GM23338 (cell line): ENCODE measurements around the gene RAVER1. TPM values are rescaled to one million over a fixed set of nuclear protein-coding genes. Genes with fewer than 3 reads are reported as not detected.

Experiments used
- ATAC-seq: fragments of 200-7000 bp; cut with Tn5 transposase; 3 replicates; pipeline ENCODE4 v1.9.1; 2020
- DNase-seq: peaks from one replicate; pipeline ENCODE4 v3.0.0-alpha.2; 2015; ENCODE audit warnings: low spot score
- H2AFZ ChIP-seq: fragments of 200-600 bp; sonication (generic); 2 replicates; pipeline ENCODE4 v1.8.0; 2016; ENCODE audit warnings: antibody characterized with exemption, mild to moderate bottlenecking, moderate library complexity
- H3F3A ChIP-seq: fragments of 200-600 bp; sonication (generic); replicated peaks from 2 replicates; pipeline ENCODE4 v1.8.0; 2017; ENCODE audit warnings: antibody characterized with exemption, mixed run types, low read depth
- H3K27ac ChIP-seq: fragments of 200-600 bp; sonication (generic); 2 replicates; pipeline ENCODE4 v1.6.1; 2016; ENCODE audit warnings: low read depth
- H3K27me3 ChIP-seq: fragments of 200-600 bp; sonication (generic); 2 replicates; pipeline ENCODE4 v1.8.0; 2016; ENCODE audit warnings: mild to moderate bottlenecking, mixed run types, moderate library complexity; ENCODE audit not compliant: insufficient read depth
- H3K36me3 ChIP-seq: fragments of 200-600 bp; sonication (generic); 2 replicates; pipeline ENCODE4 v1.8.0; 2016; ENCODE audit warnings: mild to moderate bottlenecking; ENCODE audit not compliant: insufficient read depth
- H3K4me1 ChIP-seq: fragments of 200-600 bp; sonication (generic); 2 replicates; pipeline ENCODE4 v1.8.0; 2016; ENCODE audit warnings: mild to moderate bottlenecking, moderate library complexity; ENCODE audit not compliant: insufficient read depth
- H3K4me2 ChIP-seq: fragments of 200-600 bp; sonication (generic); 2 replicates; pipeline ENCODE4 v1.7.1; 2017; ENCODE audit warnings: mixed run types
- H3K4me3 ChIP-seq: fragments of 200-600 bp; sonication (generic); 2 replicates; pipeline ENCODE4 v1.6.1; 2016; ENCODE audit warnings: mixed run types
- H3K79me2 ChIP-seq: fragments of 200-600 bp; sonication (generic); replicated peaks from 2 replicates; pipeline ENCODE4 v1.8.0; 2017; ENCODE audit warnings: mild to moderate bottlenecking; ENCODE audit not compliant: insufficient read depth
- H3K9me2 ChIP-seq: fragments of 200-600 bp; sonication (generic); 2 replicates; pipeline ENCODE4 v1.8.0; 2017; ENCODE audit not compliant: insufficient read depth
- H4K20me1 ChIP-seq: fragments of 200-600 bp; sonication (generic); replicated peaks from 2 replicates; pipeline ENCODE4 v1.8.0; 2017; ENCODE audit warnings: mild to moderate bottlenecking; ENCODE audit not compliant: insufficient read depth
- H3K27ac Mint-ChIP-seq: 2 replicates; pipeline ENCODE4 v1.8.0; 2020; ENCODE audit warnings: inconsistent platforms, mild to moderate bottlenecking, moderate library complexity, mixed read lengths
- H3K27me3 Mint-ChIP-seq: 3 replicates; pipeline ENCODE4 v1.8.0; 2022; ENCODE audit warnings: low read depth, mild to moderate bottlenecking, moderate library complexity, mixed read lengths, inconsistent platforms; ENCODE audit not compliant: insufficient read depth, poor library complexity
- H3K36me3 Mint-ChIP-seq: 3 replicates; pipeline ENCODE4 v1.8.0; 2021; ENCODE audit warnings: low read depth, mild to moderate bottlenecking, inconsistent platforms, moderate library complexity, mixed read lengths
- H3K4me1 Mint-ChIP-seq: 3 replicates; pipeline ENCODE4 v1.8.0; 2020; ENCODE audit warnings: mild to moderate bottlenecking, inconsistent platforms, mixed read lengths
- H3K4me3 Mint-ChIP-seq: 3 replicates; pipeline ENCODE4 v1.8.0; 2021; ENCODE audit warnings: moderate library complexity, mild to moderate bottlenecking, inconsistent platforms, mixed read lengths
- H3K9me3 Mint-ChIP-seq: 3 replicates; pipeline ENCODE4 v1.8.0; 2020; ENCODE audit warnings: moderate library complexity, mild to moderate bottlenecking, inconsistent platforms, mixed read lengths
- CREB1 ChIP-seq: fragments of 250-450 bp; sonication (Bioruptor Pico); IDR thresholded peaks from 2 replicates; pipeline ENCODE4 v1.5.0; 2020; ENCODE audit warnings: low read depth, mild to moderate bottlenecking, moderate library complexity
- EZH2 ChIP-seq: fragments of 200-600 bp; sonication (generic); IDR thresholded peaks from one replicate; pipeline ENCODE4 v1.8.0; 2017; ENCODE audit warnings: antibody characterized with exemption, mild to moderate bottlenecking, low read depth; ENCODE audit not compliant: unreplicated experiment
- EZH2phosphoT487 ChIP-seq: fragments of 200-600 bp; sonication (generic); IDR thresholded peaks from one replicate; pipeline ENCODE4 v1.8.1; 2018; ENCODE audit warnings: antibody characterized with exemption; ENCODE audit not compliant: unreplicated experiment
- NANOG ChIP-seq: IDR thresholded peaks from 2 replicates; pipeline ENCODE4 v1.6.1; 2016; ENCODE audit warnings: antibody characterized with exemption, borderline replicate concordance
- POLR2AphosphoS5 ChIP-seq: IDR thresholded peaks from 2 replicates; pipeline ENCODE4 v1.6.1; 2016; ENCODE audit warnings: antibody characterized with exemption, low read depth
- ZNF114 ChIP-seq: fragments of 250-450 bp; sonication (Bioruptor Pico); IDR thresholded peaks from 2 replicates; pipeline ENCODE4 v1.5.0; 2020; ENCODE audit warnings: mild to moderate bottlenecking, moderate library complexity
- ZNF331 ChIP-seq: fragments of 250-450 bp; sonication (Bioruptor Pico); IDR thresholded peaks from 2 replicates; pipeline ENCODE4 v1.5.0; 2020; ENCODE audit warnings: low read depth, mild to moderate bottlenecking, moderate library complexity
- polyA plus RNA-seq: library from polyadenylated mRNA; unstranded; fragments of >200 nt; fragmentation: Nextera tagmentation; extraction: Ambion mirVana; gene quantifications from 2 replicates; pipeline ENCODE4 v1.2.1, GENCODE V29; 2016
- total RNA-seq: library from RNA; depleted of rRNA; stranded (reverse); fragments of >200 nt; shearing (Covaris generic); gene quantifications from 2 replicates; pipeline ENCODE4 v1.2.3, GENCODE V29; 2014
- TF ChIP-seq, protein P1 (sequence below): fragments of 250-450 bp; sonication (Bioruptor Pico); IDR thresholded peaks from 2 replicates; pipeline ENCODE4 v1.5.0; 2020; ENCODE audit warnings: mild to moderate bottlenecking, moderate library complexity
- TF ChIP-seq, protein P2 (sequence below): IDR thresholded peaks from 2 replicates; pipeline ENCODE4 v1.6.1; 2016; ENCODE audit warnings: antibody characterized with exemption

Gene RAVER1
- total and polyA plus RNA-seq, 2 experiments from 2014 or later = 25.5 to 88.3 TPM

DNA sequence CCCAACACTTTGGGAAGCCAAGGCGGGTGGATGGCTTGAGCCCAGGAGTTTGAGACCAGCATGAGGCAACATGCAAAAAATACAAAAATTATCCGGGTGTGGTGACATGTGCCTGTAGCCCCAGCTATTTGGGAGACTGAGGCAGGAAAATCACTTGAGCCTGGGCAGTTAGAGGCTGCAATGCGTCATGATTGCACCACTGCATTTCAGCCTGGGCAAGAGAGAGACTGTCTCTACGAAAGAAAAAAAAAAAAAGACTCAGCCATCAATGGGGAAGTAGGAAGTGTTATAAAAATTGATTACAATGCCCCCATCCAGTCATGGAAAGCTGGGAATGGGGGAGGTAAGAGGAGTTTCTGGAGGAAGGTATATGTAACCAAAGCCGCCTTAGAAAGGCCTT, 41.6 kb upstream of the RAVER1 start:
- no peak overlapping the region for H3K27ac Mint-ChIP-seq
- H3K9me2 ChIP-seq = no peaks in the 10 kb centered on the region
- H3K4me3 ChIP-seq = no peak overlapping the region
- ATAC-seq = no peak
- H3K36me3 Mint-ChIP-seq = peaks cover 18% of the 10 kb centered on the region
- H3K4me2 ChIP-seq = no peak overlapping the region
- H3K9me3 Mint-ChIP-seq = no peaks in the 10 kb centered on the region
- H3K36me3 ChIP-seq = no peaks in the 10 kb centered on the region
- no peak for DNase-seq
- H3K27me3 ChIP-seq = no peaks in the 10 kb centered on the region
- no peaks in the 10 kb centered on the region; the same call in 1 of the 2 replicates for H4K20me1 ChIP-seq
- H3K27me3 Mint-ChIP-seq = peaks cover 4% of the 10 kb centered on the region
- H3K4me3 Mint-ChIP-seq = no peak overlapping the region
- TF ChIP-seq, protein P1, sequence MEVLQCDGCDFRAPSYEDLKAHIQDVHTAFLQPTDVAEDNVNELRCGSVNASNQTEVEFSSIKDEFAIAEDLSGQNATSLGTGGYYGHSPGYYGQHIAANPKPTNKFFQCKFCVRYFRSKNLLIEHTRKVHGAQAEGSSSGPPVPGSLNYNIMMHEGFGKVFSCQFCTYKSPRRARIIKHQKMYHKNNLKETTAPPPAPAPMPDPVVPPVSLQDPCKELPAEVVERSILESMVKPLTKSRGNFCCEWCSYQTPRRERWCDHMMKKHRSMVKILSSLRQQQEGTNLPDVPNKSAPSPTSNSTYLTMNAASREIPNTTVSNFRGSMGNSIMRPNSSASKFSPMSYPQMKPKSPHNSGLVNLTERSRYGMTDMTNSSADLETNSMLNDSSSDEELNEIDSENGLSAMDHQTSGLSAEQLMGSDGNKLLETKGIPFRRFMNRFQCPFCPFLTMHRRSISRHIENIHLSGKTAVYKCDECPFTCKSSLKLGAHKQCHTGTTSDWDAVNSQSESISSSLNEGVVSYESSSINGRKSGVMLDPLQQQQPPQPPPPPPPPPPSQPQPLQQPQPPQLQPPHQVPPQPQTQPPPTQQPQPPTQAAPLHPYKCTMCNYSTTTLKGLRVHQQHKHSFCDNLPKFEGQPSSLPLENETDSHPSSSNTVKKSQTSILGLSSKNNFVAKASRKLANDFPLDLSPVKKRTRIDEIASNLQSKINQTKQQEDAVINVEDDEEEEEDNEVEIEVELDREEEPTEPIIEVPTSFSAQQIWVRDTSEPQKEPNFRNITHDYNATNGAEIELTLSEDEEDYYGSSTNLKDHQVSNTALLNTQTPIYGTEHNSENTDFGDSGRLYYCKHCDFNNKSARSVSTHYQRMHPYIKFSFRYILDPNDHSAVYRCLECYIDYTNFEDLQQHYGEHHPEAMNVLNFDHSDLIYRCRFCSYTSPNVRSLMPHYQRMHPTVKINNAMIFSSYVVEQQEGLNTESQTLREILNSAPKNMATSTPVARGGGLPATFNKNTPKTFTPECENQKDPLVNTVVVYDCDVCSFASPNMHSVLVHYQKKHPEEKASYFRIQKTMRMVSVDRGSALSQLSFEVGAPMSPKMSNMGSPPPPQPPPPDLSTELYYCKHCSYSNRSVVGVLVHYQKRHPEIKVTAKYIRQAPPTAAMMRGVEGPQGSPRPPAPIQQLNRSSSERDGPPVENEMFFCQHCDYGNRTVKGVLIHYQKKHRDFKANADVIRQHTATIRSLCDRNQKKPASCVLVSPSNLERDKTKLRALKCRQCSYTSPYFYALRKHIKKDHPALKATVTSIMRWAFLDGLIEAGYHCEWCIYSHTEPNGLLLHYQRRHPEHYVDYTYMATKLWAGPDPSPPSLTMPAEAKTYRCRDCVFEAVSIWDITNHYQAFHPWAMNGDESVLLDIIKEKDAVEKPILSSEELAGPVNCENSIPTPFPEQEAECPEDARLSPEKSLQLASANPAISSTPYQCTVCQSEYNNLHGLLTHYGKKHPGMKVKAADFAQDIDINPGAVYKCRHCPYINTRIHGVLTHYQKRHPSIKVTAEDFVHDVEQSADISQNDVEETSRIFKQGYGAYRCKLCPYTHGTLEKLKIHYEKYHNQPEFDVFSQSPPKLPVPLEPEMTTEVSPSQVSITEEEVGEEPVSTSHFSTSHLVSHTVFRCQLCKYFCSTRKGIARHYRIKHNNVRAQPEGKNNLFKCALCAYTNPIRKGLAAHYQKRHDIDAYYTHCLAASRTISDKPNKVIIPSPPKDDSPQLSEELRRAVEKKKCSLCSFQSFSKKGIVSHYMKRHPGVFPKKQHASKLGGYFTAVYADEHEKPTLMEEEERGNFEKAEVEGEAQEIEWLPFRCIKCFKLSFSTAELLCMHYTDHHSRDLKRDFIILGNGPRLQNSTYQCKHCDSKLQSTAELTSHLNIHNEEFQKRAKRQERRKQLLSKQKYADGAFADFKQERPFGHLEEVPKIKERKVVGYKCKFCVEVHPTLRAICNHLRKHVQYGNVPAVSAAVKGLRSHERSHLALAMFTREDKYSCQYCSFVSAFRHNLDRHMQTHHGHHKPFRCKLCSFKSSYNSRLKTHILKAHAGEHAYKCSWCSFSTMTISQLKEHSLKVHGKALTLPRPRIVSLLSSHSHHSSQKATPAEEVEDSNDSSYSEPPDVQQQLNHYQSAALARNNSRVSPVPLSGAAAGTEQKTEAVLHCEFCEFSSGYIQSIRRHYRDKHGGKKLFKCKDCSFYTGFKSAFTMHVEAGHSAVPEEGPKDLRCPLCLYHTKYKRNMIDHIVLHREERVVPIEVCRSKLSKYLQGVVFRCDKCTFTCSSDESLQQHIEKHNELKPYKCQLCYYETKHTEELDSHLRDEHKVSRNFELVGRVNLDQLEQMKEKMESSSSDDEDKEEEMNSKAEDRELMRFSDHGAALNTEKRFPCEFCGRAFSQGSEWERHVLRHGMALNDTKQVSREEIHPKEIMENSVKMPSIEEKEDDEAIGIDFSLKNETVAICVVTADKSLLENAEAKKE (CRISPR knock-in tag) = no peak
- TF ChIP-seq POLR2AphosphoS5 (no peak), NANOG (no peak), EZH2 (no peak), CREB1 (no peak), ZNF114 (no peak), ZNF331 (CRISPR knock-in tag) (no peak), EZH2phosphoT487 (no peak)
- TF ChIP-seq, protein P2, sequence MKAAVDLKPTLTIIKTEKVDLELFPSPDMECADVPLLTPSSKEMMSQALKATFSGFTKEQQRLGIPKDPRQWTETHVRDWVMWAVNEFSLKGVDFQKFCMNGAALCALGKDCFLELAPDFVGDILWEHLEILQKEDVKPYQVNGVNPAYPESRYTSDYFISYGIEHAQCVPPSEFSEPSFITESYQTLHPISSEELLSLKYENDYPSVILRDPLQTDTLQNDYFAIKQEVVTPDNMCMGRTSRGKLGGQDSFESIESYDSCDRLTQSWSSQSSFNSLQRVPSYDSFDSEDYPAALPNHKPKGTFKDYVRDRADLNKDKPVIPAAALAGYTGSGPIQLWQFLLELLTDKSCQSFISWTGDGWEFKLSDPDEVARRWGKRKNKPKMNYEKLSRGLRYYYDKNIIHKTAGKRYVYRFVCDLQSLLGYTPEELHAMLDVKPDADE = no peak
- no peak overlapping the region for H3K27ac ChIP-seq
- H3K4me1 Mint-ChIP-seq = no peaks in the 10 kb centered on the region; the same call in 2 of the 3 replicates
- H3K4me1 ChIP-seq = peaks cover 4% of the 10 kb centered on the region; the same call in 1 of the 2 replicates
- 0 out of 2 replicates have a peak, but pooled peaks cover 3% of the 10 kb centered on the region for H3K79me2 ChIP-seq
- 0 out of 2 replicates have a peak, but pooled peaks cover 2% of the 10 kb centered on the region for H3F3A ChIP-seq
- H2AFZ ChIP-seq = no peak overlapping the region
